ENCODE data around the gene U2SURP. TPM values are rescaled to one million over a fixed set of nuclear protein-coding genes. Genes with fewer than 3 reads are reported as not detected.

The U2SURP gene
- total RNA-seq, 1 donor from 2014 or later = 156 TPM

DNA sequence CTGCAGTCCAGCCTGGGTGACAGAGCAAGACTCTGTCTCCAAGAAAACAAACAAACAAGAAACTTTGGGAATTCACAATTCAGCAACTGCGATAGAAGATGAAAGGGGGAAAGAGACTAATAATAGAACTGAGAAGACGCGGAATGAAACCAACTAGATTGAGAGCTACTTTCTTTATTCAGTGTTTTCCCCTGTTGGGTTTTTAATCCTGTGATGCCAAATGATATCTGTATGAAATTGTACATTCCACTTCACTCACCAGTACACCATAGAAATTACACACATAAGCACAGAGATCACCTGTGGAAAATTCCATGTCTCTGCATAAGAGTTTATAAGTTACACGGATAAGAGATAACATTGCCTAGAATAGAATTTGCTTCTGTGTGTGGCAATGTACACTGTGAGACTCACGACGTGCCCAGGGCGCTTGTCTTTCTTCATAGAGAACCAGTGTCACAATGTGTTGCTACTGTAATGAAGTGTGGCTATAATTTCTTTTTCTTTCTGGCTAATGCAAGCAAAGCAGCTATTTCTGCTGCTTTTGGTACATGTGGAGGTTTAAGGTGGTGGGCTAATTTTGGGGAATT lies 100.5 kb downstream of the U2SURP start:
- Mint-ChIP-seq H3K27ac (no peak overlapping the region), H3K9me3 (ENCODE audit: low read depth) (peaks cover 28% of the 10 kb centered on the region), H3K27me3 (no peaks in the 10 kb centered on the region), H3K36me3 (ENCODE audit: insufficient read depth) (no peaks in the 10 kb centered on the region), H3K4me3 (ENCODE audit: low read depth) (no peak overlapping the region), H3K4me1 (ENCODE audit: low read depth) (peaks cover 1% of the 10 kb centered on the region)
- TF ChIP-seq, protein P1, sequence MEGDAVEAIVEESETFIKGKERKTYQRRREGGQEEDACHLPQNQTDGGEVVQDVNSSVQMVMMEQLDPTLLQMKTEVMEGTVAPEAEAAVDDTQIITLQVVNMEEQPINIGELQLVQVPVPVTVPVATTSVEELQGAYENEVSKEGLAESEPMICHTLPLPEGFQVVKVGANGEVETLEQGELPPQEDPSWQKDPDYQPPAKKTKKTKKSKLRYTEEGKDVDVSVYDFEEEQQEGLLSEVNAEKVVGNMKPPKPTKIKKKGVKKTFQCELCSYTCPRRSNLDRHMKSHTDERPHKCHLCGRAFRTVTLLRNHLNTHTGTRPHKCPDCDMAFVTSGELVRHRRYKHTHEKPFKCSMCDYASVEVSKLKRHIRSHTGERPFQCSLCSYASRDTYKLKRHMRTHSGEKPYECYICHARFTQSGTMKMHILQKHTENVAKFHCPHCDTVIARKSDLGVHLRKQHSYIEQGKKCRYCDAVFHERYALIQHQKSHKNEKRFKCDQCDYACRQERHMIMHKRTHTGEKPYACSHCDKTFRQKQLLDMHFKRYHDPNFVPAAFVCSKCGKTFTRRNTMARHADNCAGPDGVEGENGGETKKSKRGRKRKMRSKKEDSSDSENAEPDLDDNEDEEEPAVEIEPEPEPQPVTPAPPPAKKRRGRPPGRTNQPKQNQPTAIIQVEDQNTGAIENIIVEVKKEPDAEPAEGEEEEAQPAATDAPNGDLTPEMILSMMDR (IDR thresholded peaks at IDR 0.05; ENCODE audit: unreplicated experiment) = no peak
- DNase-seq (ENCODE audit: low spot score, unreplicated experiment) = no peak

DNA sequence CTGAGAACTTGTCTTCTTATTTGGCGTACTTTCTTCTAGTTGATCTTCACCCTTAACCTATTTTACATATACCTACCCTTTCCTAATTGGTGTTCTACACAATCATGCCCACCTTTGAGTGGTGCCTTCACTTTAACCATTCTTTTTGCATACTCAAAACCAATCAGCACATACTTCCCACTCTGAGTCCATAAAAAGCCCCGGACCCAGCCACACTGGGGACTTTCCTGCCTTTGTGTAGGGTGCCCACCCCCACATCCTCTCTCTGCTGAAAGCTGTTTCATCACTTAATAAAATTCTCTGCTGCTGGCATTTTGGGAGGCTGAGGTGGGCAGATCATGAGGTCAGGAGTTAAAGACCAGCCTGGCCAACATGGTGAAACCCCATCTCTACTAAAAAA lies 102.3 kb downstream of the U2SURP start:
- H3K9me3 Mint-ChIP-seq (ENCODE audit: low read depth) = peaks cover 23% of the 10 kb centered on the region
- H3K4me1 Mint-ChIP-seq (ENCODE audit: low read depth) = no peaks in the 10 kb centered on the region
- no peak for DNase-seq (ENCODE audit: low spot score, unreplicated experiment)
- H3K27ac Mint-ChIP-seq = no peak overlapping the region
- TF ChIP-seq, protein P1 (IDR thresholded peaks at IDR 0.05; ENCODE audit: unreplicated experiment) = no peak
- H3K27me3 Mint-ChIP-seq = no peaks in the 10 kb centered on the region
- H3K36me3 Mint-ChIP-seq (ENCODE audit: insufficient read depth) = no peaks in the 10 kb centered on the region
- no peak overlapping the region for H3K4me3 Mint-ChIP-seq (ENCODE audit: low read depth)

DNA sequence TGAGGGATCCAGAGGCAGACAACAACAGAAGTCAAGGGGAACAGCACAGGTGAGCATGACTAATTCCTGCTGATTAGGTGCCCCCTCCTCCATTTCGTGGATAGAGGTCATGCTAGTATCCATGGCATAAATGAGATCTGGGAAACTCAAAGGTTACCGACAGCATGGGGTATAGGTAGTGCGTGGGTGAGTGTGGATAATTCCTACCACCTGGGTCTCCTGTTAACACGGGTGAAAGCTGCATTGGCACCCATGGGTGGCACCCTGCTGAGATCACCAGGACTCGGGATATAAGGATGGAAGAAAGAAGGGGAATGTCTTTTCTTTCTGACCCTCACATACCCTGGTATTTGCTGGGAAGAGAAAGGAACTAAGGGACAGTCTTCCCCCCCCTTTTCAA lies 103.8 kb downstream of the U2SURP start:
- Mint-ChIP-seq H3K4me3 (ENCODE audit: low read depth) (no peak overlapping the region), H3K27me3 (no peaks in the 10 kb centered on the region), H3K27ac (no peak overlapping the region), H3K4me1 (ENCODE audit: low read depth) (no peaks in the 10 kb centered on the region), H3K9me3 (ENCODE audit: low read depth) (peaks cover 23% of the 10 kb centered on the region), H3K36me3 (ENCODE audit: insufficient read depth) (no peaks in the 10 kb centered on the region)
- no peak for DNase-seq (ENCODE audit: low spot score, unreplicated experiment)
- TF ChIP-seq, protein P1 (IDR thresholded peaks at IDR 0.05; ENCODE audit: unreplicated experiment) = no peak

DNA sequence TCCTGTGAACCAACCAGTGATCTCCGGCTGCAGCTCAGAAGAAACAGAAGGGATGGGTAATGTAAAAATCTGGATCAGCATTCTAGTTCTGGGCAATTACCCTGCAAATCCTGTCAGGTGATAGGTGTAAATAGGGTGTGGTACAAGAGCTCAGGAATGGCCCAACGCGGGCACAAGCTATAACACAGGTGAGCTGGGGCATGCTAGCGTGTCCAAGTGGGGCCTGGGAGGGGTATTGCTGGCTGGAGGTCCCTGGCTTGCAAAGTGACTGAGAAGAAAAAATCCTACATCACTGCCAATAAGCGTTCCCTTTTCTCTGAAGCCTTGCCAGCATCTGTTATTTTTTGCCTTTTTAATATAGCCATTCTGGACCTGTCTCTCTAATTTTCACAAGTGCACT lies 108.5 kb downstream of the U2SURP start:
- H3K27ac Mint-ChIP-seq = no peak overlapping the region

More for the DNA sequence above, 108.5 kb downstream of the U2SURP start:
- H3K27me3 Mint-ChIP-seq = peaks cover 18% of the 10 kb centered on the region
- no peaks in the 10 kb centered on the region for H3K4me1 Mint-ChIP-seq (ENCODE audit: low read depth)
- H3K4me3 Mint-ChIP-seq (ENCODE audit: low read depth) = no peak overlapping the region
- TF ChIP-seq, protein P1 (IDR thresholded peaks at IDR 0.05; ENCODE audit: unreplicated experiment) = no peak
- DNase-seq (ENCODE audit: low spot score, unreplicated experiment) = no peak
- H3K36me3 Mint-ChIP-seq (ENCODE audit: insufficient read depth) = no peaks in the 10 kb centered on the region
- H3K9me3 Mint-ChIP-seq (ENCODE audit: low read depth) = peaks cover 17% of the 10 kb centered on the region

Other genes starting within 250 kb of the U2SURP start
- 2.0 and 2.2 TPM in 2 replicates for gene PCOLCE2, start 112.5 kb upstream of the U2SURP start, total RNA-seq
- gene PAQR9, start 37.9 kb upstream of the U2SURP start, total RNA-seq = 2.5 and 2.7 TPM in 2 replicates
- gene CHST2, start 118.2 kb downstream of the U2SURP start, total RNA-seq = 10.8 and 13.2 TPM in 2 replicates